NCI-H2107 (cell line): ENCODE results near the gene RFPL4A.
"Not testable (repeated sequence)": the region's sequence is repeated elsewhere in the genome, so short reads cannot be mapped to it uniquely, and the experiment has no call there.

Experiments
- DNase-seq: peaks from one replicate; lab custom pipeline; 2025; lab: John Stamatoyannopoulos, UW

The RFPL4A gene

GRCh38 chr19:55758797-55759196 is at the start of gene RFPL4A:
Gene RFPL4A, plus strand, starts transcription at chr19:55759097. Its CDS starts 2,704 bp downstream, at chr19:55761801.
- DNase-seq, result not testable (repeated sequence)

- no peak for DNase-seq
Observed at GRCh38 chr19:55711719-55712118, 47.2 kb upstream of the RFPL4A start.

DNA sequence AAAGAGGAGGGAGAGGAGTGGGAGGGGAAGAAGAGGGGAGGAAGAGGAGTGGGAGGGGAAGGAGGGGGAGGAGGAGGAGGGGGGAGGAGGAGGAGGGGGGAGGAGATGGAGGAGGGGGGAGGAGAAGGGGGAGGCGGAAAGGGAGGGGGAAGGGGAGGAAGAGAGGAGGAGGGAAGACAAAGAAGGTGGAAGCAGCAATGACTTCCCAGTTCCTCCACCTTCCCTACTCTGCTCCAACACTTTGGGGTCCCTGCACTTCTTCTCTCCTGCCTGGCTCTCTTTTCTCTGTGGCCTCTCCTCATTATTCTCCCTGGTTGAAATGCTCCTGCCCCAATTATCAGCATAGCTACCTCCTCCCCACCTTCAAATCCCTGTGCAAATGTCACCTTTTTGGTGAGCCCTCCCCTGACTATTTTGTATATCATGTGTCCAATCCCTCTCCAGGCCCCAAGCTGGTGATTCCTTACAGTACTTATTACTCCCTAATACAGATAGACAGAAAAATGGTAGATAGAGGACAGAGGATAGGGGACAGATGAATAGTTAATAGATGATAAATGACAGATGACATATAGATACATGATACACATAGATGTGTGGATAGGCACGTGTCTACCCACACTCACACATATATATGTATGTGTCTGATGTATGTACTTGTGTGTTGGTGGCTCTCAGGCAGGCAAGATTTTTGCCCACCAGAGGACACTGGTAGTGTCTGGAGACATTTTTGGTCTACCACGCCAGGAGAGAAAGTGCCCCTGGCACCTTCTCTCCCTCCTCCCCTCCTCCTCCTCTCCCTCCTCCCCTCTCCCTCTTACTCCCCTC is 45.9 kb upstream of the RFPL4A start:
- DNase-seq, result no peak

DNA sequence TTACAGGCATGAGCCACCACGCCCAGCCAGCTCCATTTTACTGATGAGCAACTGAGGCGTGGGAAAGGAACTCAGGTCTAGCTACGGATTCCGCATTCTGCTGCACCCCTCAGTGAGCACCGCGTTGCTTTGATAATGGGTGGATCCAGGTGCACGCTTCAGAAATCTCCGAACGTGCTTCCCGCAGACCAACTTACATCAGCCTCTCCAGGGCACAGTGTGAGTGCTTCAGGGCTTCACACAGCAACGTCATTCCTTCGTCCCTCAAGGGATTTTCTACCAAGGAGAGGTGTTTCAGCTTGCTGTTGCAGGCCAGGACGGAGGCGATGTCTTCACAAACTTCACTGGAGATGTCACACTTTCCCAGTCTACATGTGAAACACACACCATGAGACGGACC is 42.4 kb upstream of the RFPL4A start:
- DNase-seq, result no peak

GRCh38 chr19:55717251-55717650 is 41.6 kb upstream of the RFPL4A start:
- no peak for DNase-seq

DNA sequence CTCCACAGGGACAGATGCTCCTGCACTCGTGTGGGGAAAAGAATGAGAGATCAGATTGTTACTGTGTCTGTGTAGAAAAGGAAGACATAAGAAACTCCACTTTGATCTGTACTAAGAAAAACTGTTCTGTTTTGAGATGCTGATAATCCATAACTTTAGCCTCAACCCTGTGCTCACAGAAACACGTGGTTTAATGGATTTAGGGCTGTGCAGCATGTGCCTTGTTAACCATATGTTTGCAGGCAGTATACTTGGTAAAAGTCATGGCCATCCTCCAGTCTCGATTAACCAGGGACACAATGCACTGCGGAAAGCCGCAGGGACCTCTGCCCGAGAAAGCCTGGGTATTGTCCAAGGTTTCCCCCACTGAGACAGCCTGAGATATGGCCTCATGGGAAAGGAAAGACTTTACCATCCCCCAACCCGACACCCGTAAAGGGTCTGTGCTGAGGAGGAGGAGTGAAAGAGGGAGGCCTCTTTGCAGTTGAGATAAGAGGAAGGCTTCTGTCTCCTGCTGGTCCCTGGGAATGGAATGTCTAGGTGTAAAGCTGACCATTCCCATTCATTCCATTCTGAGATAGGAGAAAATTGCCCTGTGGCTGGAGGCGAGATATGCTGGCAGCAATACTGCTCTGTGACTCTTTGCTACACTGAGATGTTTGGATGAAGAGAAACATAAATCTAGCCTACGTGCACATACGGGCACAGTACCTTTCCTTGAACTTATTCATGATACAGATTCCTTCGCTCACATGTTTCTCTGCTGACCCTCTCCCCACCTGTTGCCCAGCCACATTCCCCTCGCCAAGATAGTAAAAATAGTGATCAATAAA is 40.8 kb upstream of the RFPL4A start:
- DNase-seq, result not testable (repeated sequence)

GRCh38 chr19:55720214-55720746 is 38.6 kb upstream of the RFPL4A start:
- DNase-seq, result no peak

GRCh38 chr19:55720801-55721200 is 38.1 kb upstream of the RFPL4A start:
- DNase-seq, result no peak

- DNase-seq, result no peak
Observed at GRCh38 chr19:55723491-55723890, 35.4 kb upstream of the RFPL4A start.

- DNase-seq, result not testable (repeated sequence)
Observed at GRCh38 chr19:55730378-55730777, 28.5 kb upstream of the RFPL4A start.

GRCh38 chr19:55738302-55738701 is 20.6 kb upstream of the RFPL4A start, which contains the start of gene NLRP9:
Gene NLRP9, minus strand, starts transcription at chr19:55738402. Its CDS starts 28 bp downstream, at chr19:55738374.
- no peak for DNase-seq

GRCh38 chr19:55750715-55751114 is 8.2 kb upstream of the RFPL4A start:
- no peak for DNase-seq

DNA sequence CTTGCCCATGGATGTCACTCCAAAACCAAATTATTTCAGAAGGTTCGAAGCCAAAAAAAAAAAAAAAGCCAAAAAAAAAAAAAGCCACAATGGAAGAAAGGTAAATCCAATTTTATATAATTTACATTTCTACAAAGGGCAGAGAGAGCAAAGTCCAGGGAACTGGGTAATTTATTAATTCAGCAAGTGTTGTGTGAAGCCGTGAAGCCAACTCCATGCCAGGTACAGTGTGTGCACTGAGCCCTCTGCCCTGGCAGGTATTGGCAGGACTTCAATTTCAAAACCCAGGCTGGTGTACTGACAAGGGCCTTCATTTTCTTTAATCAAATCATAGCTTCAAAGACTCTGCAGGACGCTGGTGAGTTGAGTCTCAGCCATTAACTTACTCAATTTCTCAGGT is 5.5 kb upstream of the RFPL4A start:
- DNase-seq, result no peak

- DNase-seq, result not testable (repeated sequence)
Observed at GRCh38 chr19:55756808-55757207, 2.1 kb upstream of the RFPL4A start.

- DNase-seq, result no peak
Observed at GRCh38 chr19:55766466-55766865, 7.6 kb downstream of the RFPL4A start.

DNA sequence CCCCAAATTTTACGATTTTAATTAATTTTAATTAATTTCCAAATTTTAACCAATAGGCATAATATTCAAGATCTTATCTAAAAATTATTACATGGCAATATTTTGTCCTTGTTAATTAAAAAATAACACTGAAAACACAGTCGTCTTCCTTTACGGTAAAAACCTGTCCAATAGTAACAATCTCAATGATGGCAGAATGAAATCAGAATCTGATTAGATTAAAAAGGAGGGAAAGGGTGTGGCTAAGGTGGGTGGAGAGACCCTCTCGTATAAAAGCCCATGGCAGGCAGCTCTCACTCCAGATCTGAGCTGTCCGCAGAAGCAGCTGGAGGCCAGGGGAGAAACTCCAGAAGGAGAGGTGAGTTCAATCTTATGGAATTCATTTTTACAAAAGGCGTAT is 9.9 kb downstream of the RFPL4A start, which contains the start of gene RFPL4AL1:
TSS of gene RFPL4AL1 (plus strand) at position 301 of the 400 bp plus-strand sequence. CDS start 2,687 bp downstream, outside the sequence.
- not testable (repeated sequence) for DNase-seq

- DNase-seq, result not testable (repeated sequence)
Observed at GRCh38 chr19:55769632-55770031, 10.7 kb downstream of the RFPL4A start.

DNA sequence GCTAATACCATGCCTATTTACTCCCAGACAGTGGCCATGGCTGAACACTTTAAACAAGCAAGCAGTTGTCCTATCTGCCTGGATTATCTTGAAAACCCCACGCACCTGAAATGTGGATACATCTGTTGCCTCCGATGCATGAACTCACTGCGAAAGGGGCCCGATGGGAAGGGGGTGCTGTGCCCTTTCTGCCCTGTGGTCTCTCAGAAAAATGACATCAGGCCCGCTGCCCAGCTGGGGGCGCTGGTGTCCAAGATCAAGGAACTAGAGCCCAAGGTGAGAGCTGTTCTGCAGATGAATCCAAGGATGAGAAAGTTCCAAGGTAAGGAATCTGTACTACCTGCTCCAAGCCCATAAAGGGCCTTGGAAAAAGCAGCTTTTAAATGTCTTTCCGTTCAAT is 18.6 kb downstream of the RFPL4A start:
- no peak for DNase-seq

GRCh38 chr19:55778331-55778730 is 19.4 kb downstream of the RFPL4A start:
- DNase-seq, result no peak

GRCh38 chr19:55781112-55781511 is 22.2 kb downstream of the RFPL4A start:
- DNase-seq, result no peak

GRCh38 chr19:55795021-55795420 is 36.1 kb downstream of the RFPL4A start:
- DNase-seq, result no peak

DNA sequence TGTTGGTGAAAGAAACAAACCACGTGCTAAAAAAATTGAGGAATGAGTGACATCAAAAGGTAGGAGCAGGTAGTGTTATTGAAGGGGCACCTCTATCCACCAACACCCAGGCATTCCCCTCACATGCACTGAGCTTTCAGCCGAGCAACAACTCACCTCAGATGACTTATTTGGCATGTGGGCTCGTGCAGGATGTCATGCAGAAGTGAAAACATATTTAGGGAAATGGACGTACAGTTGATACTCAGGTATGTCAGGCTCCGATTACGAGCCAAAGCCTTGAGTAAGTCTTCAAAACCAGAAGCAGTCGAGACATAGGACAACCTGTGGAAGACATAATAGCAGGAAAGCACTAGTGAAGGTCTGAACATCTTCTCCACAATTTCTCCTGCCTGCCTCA is 42.5 kb downstream of the RFPL4A start:
- no peak for DNase-seq
